DND-41 (cell line): ENCODE results near the gene DGKG.

ENCODE experiments used
- CTCF ChIP-seq: IDR thresholded peaks from 2 replicates; pipeline ENCODE4 v1.5.1; 2012; ENCODE audit warnings: borderline replicate concordance, low read length, moderate library complexity, mild to moderate bottlenecking; ENCODE audit not compliant: poor library complexity, severe bottlenecking; ENCODE audit errors: extremely low read depth
- EZH2 ChIP-seq: IDR thresholded peaks from 3 replicates; pipeline ENCODE4 v1.6.1; 2012; ENCODE audit warnings: borderline replicate concordance, low read depth, mild to moderate bottlenecking, moderate library complexity, low read length, inconsistent platforms; ENCODE audit not compliant: severe bottlenecking

GRCh38 chr3:186259612-186260383, 102.2 kb downstream of the DGKG start:
- TF ChIP-seq CTCF (peak; percentile 76), EZH2 (no peak)
